Measurements from ENCODE around the gene PRKCD. TPM values are rescaled to one million over a fixed set of nuclear protein-coding genes. Genes with fewer than 3 reads are reported as not detected.

Gene PRKCD
- total RNA-seq, 1 donor from 2014 or later = 17.1 TPM

DNA sequence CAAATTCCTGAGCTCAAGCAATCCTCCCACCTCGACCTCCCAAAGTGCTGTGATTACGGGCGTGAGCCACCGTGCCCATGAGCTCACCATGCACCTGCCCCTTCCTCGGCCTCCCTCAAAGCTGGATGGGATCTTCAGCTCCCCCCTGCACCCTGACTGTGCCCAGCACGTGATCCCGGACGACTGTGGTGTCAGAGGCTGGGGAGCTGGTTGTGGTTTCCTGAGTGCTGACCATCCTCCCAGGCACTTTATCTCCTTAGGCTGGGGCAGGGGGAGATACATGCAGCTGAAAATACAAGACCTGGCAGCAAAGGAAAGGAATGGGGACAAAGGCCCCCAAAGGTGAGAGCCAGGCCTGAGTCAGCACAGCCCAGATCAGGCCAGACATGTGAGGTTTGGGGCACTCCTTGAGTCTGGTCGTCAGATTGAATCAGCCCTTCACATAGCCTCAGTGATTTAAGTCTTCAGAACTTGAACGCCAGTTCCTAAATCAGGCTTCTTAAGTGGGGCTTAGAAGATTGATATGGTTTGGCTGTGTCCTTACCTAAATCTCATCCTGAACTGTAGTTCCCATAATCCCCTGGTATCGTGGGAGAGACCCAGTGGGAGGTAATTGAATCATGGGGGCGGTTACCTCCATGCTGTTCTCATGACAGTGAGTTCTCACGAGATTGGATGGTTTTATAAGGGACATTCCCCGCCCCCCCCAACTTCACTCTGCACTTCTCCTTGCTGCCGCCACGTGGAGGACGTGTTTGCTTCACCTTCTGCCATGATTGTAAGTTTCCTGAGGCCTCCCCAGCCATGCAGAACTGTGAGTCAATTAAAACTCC, 35.8 kb downstream of the PRKCD start:
- H3K9me3 Mint-ChIP-seq (ENCODE audit: low read depth) = no peaks in the 10 kb centered on the region
- TF ChIP-seq, protein P1, sequence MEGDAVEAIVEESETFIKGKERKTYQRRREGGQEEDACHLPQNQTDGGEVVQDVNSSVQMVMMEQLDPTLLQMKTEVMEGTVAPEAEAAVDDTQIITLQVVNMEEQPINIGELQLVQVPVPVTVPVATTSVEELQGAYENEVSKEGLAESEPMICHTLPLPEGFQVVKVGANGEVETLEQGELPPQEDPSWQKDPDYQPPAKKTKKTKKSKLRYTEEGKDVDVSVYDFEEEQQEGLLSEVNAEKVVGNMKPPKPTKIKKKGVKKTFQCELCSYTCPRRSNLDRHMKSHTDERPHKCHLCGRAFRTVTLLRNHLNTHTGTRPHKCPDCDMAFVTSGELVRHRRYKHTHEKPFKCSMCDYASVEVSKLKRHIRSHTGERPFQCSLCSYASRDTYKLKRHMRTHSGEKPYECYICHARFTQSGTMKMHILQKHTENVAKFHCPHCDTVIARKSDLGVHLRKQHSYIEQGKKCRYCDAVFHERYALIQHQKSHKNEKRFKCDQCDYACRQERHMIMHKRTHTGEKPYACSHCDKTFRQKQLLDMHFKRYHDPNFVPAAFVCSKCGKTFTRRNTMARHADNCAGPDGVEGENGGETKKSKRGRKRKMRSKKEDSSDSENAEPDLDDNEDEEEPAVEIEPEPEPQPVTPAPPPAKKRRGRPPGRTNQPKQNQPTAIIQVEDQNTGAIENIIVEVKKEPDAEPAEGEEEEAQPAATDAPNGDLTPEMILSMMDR (IDR thresholded peaks at IDR 0.05) = no peak
- H3K27ac Mint-ChIP-seq (ENCODE audit: unreplicated experiment) = no peak overlapping the region
- peaks cover 33% of the 10 kb centered on the region for H3K4me1 Mint-ChIP-seq (ENCODE audit: low read depth)
- H3K27me3 Mint-ChIP-seq (ENCODE audit: low read depth) = no peaks in the 10 kb centered on the region
- no peak overlapping the region for H3K4me3 Mint-ChIP-seq (ENCODE audit: unreplicated experiment)
- DNase-seq (ENCODE audit: low spot score) = peak; percentile 43
- H3K36me3 Mint-ChIP-seq (ENCODE audit: low read depth) = no peaks in the 10 kb centered on the region

- peak; percentile 56 for DNase-seq (ENCODE audit: low spot score)
- Mint-ChIP-seq H3K27me3 (ENCODE audit: low read depth) (no peaks in the 10 kb centered on the region), H3K4me1 (ENCODE audit: low read depth) (peaks cover 24% of the 10 kb centered on the region), H3K9me3 (ENCODE audit: low read depth) (no peaks in the 10 kb centered on the region), H3K36me3 (ENCODE audit: low read depth) (no peaks in the 10 kb centered on the region), H3K27ac (ENCODE audit: unreplicated experiment) (no peak overlapping the region), H3K4me3 (ENCODE audit: unreplicated experiment) (no peak overlapping the region)
- TF ChIP-seq, protein P1 (IDR thresholded peaks at IDR 0.05) = peak; percentile 42
Measured at GRCh38 chr3:53198256-53198977, 37.4 kb downstream of the PRKCD start.

DNA sequence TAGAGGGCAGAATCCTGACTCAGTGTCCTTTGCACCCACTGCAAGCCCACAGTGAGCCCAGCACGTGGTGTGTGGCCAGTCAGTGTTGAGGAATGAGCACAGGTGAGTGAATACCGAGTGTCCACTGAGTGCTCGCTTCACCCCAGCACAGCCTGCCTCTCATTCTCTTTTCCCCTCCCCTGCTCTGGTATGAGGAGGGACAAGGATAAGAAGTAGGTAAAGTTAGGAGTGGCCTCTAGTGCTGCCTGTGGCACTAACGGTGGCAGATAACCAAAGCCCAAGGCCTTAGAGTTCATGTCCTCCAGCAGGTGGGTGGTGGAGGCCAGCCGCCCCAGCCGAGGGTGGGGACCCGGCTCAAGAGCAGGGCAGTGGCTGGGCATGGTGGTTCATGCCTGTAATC, 38.0 kb downstream of the PRKCD start:
- no peaks in the 10 kb centered on the region for H3K27me3 Mint-ChIP-seq (ENCODE audit: low read depth)
- no peaks in the 10 kb centered on the region for H3K36me3 Mint-ChIP-seq (ENCODE audit: low read depth)

GRCh38 chr3:53199834-53200233, 38.8 kb downstream of the PRKCD start:
- Mint-ChIP-seq H3K4me1 (ENCODE audit: low read depth) (peaks cover 9% of the 10 kb centered on the region), H3K27me3 (ENCODE audit: low read depth) (no peaks in the 10 kb centered on the region), H3K4me3 (ENCODE audit: unreplicated experiment) (no peak overlapping the region), H3K36me3 (ENCODE audit: low read depth) (no peaks in the 10 kb centered on the region), H3K9me3 (ENCODE audit: low read depth) (no peaks in the 10 kb centered on the region), H3K27ac (ENCODE audit: unreplicated experiment) (no peak overlapping the region)
- TF ChIP-seq, protein P1 (IDR thresholded peaks at IDR 0.05) = peak; percentile 54
- peak; percentile 29 for DNase-seq (ENCODE audit: low spot score)

More for the DNA sequence above, 38.0 kb downstream of the PRKCD start:
- Mint-ChIP-seq H3K9me3 (ENCODE audit: low read depth) (no peaks in the 10 kb centered on the region), H3K4me1 (ENCODE audit: low read depth) (peaks cover 18% of the 10 kb centered on the region), H3K27ac (ENCODE audit: unreplicated experiment) (no peak overlapping the region), H3K4me3 (ENCODE audit: unreplicated experiment) (no peak overlapping the region)
- peak; percentile 55 for DNase-seq (ENCODE audit: low spot score)
- TF ChIP-seq, protein P1 (IDR thresholded peaks at IDR 0.05) = no peak

All from chondrocyte (in vitro differentiated cells).